ENCODE data around the gene DCAF15.
"Not testable (repeated sequence)": the region's sequence is repeated elsewhere in the genome, so short reads cannot be mapped to it uniquely, and the experiment has no call there.

Gene DCAF15

GRCh38 chr19:13960863-13961784 is 8.8 kb downstream of the DCAF15 start:
- no peak for DNase-seq

- DNase-seq: no peak
Observed at GRCh38 chr19:13961826-13962698, 9.8 kb downstream of the DCAF15 start.

DNA sequence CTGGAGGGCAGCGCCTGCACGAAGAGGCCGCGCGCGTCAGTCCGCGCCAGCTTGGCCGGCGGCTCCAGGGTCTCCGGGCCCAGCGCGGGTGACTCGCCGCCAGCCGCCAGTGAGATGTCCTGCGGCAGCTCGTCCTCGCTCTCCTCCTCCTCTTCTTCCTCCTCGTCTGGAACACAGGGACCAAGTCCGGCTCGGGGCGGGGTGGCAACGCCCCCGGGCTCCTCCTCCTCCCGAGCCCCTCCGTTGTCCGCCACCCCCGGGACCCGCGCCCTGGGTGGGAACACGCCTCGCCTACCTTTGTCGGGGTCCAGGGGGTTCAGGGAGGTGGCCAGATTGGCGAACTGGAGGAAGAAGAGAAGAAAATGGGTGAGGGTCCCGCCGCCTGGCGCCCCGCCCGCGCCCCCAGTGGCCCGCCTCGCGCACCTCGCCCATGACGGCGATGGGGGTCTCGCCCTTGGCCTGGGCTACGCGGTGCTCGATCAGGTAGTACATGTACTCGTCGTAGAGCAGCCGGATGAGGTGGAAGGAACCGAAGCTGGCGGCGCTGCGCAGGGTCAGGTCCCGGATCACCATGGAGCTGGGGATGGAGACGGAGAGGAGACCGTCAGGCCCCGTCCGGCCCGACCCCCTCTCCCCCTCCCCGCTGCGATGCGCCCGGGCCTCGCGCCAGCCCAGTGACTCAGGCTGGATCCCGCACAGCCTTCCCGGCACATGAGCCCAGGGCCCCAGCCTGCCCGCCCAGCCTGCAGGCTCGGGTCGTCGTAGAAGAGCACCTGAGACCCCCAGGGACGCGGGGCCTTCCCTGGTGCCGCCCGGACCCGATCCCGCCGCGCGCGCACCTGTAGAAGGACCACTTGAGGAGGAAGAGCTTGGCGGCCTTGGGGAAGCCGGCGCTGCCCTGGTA is 10.6 kb downstream of the DCAF15 start:
- no peak for DNase-seq

GRCh38 chr19:13963603-13964105 is 11.3 kb downstream of the DCAF15 start:
- no peak for DNase-seq

GRCh38 chr19:13964776-13965175 is 12.5 kb downstream of the DCAF15 start:
- DNase-seq: no peak

DNA sequence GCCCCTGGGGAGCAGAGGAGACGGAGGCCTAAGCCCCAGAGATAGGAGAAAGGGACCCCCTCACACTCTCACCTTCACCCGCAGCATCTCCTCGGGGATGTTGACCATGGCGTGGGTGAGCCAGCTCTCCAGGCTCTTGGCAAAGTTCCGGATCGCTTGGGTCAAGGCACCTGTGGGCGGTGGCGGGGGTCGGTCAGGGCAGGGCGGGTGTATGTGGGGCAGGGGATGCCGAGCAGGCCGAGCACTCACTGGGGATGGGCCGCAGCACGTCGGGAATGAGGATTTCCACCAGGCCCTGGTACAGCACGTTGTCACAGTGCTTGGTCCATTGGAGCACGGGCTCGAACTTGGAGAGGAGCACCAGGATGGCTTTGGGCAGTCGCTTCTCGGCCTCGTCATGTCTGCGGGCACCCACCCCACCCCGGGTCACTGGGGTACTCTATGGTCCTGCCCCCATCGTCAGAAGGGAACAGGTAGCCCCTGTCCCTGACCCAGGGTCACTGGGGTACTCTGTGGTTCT is 13.1 kb downstream of the DCAF15 start:
- no peak for DNase-seq

DNA sequence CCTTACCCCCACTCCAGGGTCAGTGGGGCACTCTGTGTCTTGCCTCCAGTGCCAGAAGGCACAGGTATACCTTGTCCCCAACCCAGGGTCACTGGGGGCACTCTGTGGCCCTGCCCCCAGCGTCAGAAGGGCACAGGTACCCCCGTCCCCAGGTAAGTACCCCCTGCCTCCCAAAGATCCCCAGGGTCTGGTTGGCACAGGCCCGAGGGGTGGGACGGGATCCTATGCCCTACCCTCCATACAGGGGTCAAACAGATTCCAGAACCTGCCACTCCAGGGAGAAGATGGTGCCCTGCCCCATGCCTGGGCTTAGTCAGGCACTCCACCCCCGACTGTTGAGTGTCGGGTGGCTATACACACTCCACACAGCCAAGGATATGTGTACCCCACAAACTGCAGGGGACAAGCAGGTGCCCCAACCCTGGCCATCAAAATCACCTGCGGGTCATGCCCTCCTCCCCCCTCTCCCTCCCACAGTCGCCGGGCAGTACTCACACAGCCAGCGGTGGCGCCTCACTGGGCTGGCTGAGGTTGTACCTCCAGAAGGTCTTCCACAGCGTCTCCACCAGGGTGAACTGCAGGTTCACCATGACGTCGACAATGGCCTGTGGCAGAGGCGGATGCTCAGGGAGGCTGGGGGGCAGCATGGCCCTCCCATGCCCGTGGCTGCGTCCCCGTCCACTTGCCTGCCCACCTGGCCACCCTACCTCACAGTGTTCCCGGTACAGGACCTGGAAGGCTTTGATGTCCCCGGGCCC is 13.8 kb downstream of the DCAF15 start:
- DNase-seq: no peak

- DNase-seq: no peak
Observed at GRCh38 chr19:13966684-13967128, 14.4 kb downstream of the DCAF15 start.

DNA sequence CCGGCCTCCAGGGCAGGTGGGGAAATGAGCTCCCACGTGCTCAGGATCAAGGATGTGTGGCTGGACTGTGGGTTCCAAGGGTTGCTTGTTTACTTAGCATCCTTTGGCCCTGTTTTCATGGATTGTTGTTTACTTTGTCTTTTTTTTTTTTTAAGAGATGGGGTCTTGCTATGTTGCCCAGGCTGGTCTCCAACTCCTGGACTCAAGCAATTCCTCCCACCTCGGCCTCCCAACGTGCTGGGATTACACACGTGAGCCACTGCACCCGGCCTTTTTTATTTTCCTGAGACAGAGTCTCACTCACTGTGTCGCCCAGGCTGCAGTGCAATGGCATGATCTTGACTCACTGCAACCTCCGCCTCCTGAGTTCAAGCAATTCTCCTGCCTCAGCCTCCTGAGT is 14.9 kb downstream of the DCAF15 start:
- DNase-seq: not testable (repeated sequence)

GRCh38 chr19:13968383-13968935 is 16.1 kb downstream of the DCAF15 start:
- no peak for DNase-seq

DNA sequence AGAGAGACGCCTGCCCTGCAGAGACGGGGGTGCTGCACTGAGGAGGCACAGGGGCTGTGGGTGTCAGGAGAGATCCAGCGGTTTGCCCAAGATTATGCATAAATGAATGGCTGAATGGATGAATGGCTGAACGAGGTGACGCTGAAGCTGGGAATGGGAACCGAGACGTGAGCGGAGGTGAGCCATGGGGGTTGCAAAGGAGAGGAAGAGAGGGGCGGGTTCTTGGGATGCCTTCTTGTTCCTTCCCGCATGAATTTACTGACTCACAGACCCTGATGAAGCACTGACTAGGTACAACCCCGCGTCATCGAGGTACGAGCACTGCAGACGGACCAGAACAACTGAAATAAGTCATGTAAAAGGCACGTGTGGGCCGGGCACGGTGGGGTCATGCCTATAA is 16.7 kb downstream of the DCAF15 start:
- no peak for DNase-seq

DNA sequence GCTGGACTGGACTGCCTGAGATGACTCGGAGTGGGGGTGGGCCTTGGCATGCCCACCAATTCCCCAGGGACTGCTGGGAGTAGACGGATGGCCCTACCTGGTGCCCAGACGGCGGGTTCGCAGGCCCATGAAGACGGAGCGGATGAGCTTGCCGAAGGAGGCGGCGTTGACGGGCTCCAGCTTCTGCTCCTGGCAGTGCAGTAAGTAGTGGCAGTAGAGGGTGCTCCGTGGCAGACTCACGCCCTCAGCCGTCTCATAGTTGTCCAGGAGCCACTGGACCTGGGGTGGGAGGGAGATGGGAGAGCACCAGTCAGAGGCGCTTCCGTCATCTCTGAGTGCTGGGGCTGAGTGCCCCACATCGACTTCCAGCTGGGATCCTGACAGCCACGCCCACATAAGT is 17.6 kb downstream of the DCAF15 start:
- no peak for DNase-seq

GRCh38 chr19:13971868-13972267 is 19.6 kb downstream of the DCAF15 start:
- DNase-seq: not testable (repeated sequence)

DNA sequence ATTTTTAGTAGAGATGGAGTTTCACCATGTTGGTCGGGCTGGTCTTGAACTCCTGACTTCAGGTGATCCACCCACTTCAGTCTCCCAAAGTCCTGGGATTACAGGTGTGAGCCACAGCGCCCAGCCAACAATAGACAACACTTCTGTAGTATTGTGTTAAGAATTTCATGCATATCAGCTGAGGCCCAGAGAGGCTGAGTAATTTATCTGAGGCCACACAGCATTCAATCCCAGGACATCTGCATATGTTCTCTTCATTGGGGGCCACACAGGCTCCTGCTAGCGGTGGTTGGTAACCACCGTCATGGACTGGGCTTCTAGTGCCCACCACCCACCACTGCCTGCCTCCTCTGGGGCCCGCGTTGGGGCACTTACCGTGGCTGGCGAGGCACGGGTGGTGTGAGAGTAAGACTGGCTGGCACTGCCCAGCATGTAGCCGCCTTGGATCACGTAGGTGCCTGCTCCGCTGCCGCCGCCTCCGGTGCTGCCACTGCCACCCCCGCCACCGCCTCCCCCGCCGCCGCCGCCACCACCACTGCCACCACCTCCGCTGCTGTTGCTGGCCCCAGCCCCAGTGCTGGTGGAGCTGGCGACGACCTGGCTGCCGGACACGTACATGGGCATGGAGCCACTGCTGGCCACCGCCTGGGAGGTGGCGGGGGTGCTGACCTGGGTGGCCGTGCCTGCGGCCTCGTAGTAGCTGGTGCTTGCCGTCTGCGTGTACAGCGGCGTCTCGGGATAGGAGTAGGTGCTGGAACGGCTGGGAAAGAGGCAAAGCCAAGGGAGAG is 20.3 kb downstream of the DCAF15 start:
- no peak for DNase-seq

GRCh38 chr19:13973479-13973878 is 21.2 kb downstream of the DCAF15 start:
- not testable (repeated sequence) for DNase-seq

DNA sequence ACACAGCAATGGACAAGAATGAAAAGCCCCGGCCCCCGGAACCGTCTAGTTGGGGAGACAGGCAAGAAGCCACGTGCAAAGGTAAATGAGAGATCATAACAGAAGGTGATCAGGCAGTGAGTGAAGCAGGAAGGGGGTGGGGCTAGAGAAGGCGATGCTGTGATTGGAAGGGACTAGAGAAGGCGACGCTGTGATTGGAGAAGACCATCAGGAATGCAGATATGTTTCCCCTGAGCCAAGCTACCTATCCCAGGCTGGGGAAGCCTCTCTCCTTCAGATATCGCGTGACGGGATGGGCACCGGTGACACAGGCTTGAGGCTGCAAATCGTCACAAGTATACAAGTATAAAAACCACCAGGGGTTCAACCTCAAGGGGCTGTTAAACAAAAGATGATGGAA is 21.8 kb downstream of the DCAF15 start:
- DNase-seq: no peak

- no peak for DNase-seq
Observed at GRCh38 chr19:13975870-13976269, 23.6 kb downstream of the DCAF15 start.

DNA sequence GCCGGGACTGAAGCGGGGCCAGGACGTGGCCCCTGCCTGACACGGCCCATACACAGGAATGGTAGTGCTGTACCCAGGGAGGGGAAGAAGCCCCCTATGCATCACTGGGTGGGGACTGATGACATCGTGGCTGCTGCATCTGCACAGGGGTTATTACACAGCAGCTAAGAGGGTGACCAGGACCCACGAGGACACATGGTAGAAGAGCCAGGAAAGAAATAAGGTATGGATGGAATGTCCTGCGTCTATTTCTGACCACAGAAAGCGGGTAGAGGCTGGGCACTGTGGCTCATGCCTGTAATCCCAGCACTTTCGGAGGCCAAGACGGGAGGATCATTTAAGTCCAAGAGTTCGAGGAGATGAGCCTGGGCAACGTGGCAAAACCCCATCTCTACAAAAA is 24.1 kb downstream of the DCAF15 start:
- DNase-seq: no peak

DNA sequence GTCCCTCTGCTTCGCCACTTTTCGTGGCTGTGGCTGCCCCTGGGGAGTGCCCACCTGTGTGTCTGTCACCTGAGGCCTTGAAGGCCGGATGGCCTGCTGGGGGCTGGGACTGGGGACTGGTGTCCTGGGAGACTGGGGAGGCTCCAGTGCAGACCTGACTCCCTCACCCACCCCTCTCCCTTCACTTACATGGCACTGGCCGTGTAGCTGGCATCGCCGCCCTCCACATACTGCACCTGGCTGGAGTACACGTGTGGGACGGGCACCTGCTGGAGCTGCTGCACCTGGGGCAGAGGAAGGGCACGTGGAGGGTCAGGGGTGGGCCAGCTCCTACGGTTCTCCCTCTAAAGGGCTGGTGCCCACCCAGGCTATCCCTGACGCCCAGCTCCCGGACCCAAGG is 25.5 kb downstream of the DCAF15 start:
- DNase-seq: no peak

All from NCI-H1694 treated with DMSO at 0.1 percent for 48 hours (cell line).